A673 (cell line): ENCODE results near the gene SLC2A9. TPM values are rescaled to one million over a fixed set of nuclear protein-coding genes. Genes with fewer than 3 reads are reported as not detected.

Experiments
- BruUV-seq: library from RNA; stranded (reverse); fragments of 400-500 nt; replicated peaks from 2 replicates; lab custom pipeline; 2021; lab: Mats Ljungman, UMichigan
- CTCF ChIA-PET: fragments of 300-600 bp; sonication (Branson Sonifier 250); formaldehyde crosslinking; loops from one replicate; lab custom pipeline; 2022; ENCODE audit warnings: antibody characterized with exemption; lab: Charles Lee
- POLR2A ChIA-PET: fragments of 300-600 bp; sonication (Branson Sonifier 250); formaldehyde crosslinking; loops from one replicate; lab custom pipeline; 2022; ENCODE audit warnings: antibody characterized with exemption; ENCODE audit not compliant: low non-redundant PET; lab: Charles Lee
- DNase-seq: peaks from one replicate; pipeline ENCODE4 v3.0.0-alpha.2; 2015; ENCODE audit warnings: low spot score
- H3K27ac ChIP-seq: fragments of 200-600 bp; sonication (generic); 2 replicates; pipeline ENCODE4 v1.5.1; 2016; ENCODE audit warnings: mixed run types, low read depth, mild to moderate bottlenecking, mixed read lengths, antibody characterized with exemption, low read length; ENCODE audit not compliant: poor library complexity, severe bottlenecking
- H3K27me3 ChIP-seq: fragments of 200-600 bp; sonication (generic); replicated peaks from 2 replicates; pipeline ENCODE4 v1.6.1; 2017; ENCODE audit warnings: mixed run types, low read depth, mild to moderate bottlenecking, mixed read lengths, antibody characterized with exemption, low read length; ENCODE audit not compliant: insufficient read depth, poor library complexity
- H3K36me3 ChIP-seq: fragments of 200-600 bp; sonication (generic); 2 replicates; pipeline ENCODE4 v1.6.1; 2016; ENCODE audit warnings: mixed run types, mild to moderate bottlenecking, mixed read lengths, antibody characterized with exemption, low read length; ENCODE audit not compliant: insufficient read depth, poor library complexity, severe bottlenecking
- H3K4me1 ChIP-seq: fragments of 200-600 bp; sonication (generic); 2 replicates; pipeline ENCODE4 v1.6.1; 2017; ENCODE audit warnings: mixed run types, mild to moderate bottlenecking, mixed read lengths, antibody characterized with exemption, low read length; ENCODE audit not compliant: insufficient read depth, poor library complexity, severe bottlenecking
- H3K4me3 ChIP-seq: fragments of 200-600 bp; sonication (generic); 2 replicates; pipeline ENCODE4 v1.5.1; 2016; ENCODE audit warnings: low read depth, mixed run types, mild to moderate bottlenecking, mixed read lengths, low read length; ENCODE audit not compliant: poor library complexity, severe bottlenecking
- H3K9me3 ChIP-seq: fragments of 200-600 bp; sonication (generic); 2 replicates; pipeline ENCODE4 v1.6.1; 2016; ENCODE audit warnings: mixed run types, low read depth, mild to moderate bottlenecking, mixed read lengths, antibody characterized with exemption, low read length; ENCODE audit not compliant: poor library complexity, severe bottlenecking
- CTCF ChIP-seq: fragments of 300-800, 200-600 bp; sonication (generic); conservative IDR thresholded peaks from 2 replicates; pipeline ENCODE4 v1.5.1; 2017; ENCODE audit warnings: low read depth, mild to moderate bottlenecking, antibody characterized with exemption, low read length, moderate library complexity, mixed read lengths
- EZH2 ChIP-seq: fragments of 200-600 bp; sonication (generic); IDR thresholded peaks from 2 replicates; pipeline ENCODE4 v1.6.1; 2017; ENCODE audit warnings: borderline replicate concordance, low read depth, mild to moderate bottlenecking, mixed read lengths, antibody characterized with exemption, low read length; ENCODE audit not compliant: poor library complexity, severe bottlenecking
- intact Hi-C: fragments of 100-400 bp; cut with micrococcal nuclease; formaldehyde crosslinking; loops from one replicate; pipeline ENCODE4 v1.10.0; 2022; ENCODE audit not compliant: unreplicated experiment
- total RNA-seq: library from RNA; stranded (reverse); gene quantifications from 2 replicates; pipeline ENCODE4 v1.2.3, GENCODE V29; 2021

The SLC2A9 gene
- total RNA-seq, 1 experiment from 2014 or later, result not detected

GRCh38 chr4:9926586-9926985 lies 94.7 kb downstream of the SLC2A9 start:
- Histone ChIP-seq H3K9me3 (no peaks in the 10 kb centered on the region), H3K4me1 (no peaks in the 10 kb centered on the region), H3K27ac (no peak overlapping the region), H3K27me3 (peaks cover 33% of the 10 kb centered on the region), H3K36me3 (no peaks in the 10 kb centered on the region), H3K4me3 (no peak overlapping the region)
- POLR2A ChIA-PET, result no interaction called here
- no TSS peak for BruUV-seq
- no peak for DNase-seq
- CTCF ChIA-PET, result no interaction called here
- intact Hi-C loops, result no loop called here
- TF ChIP-seq EZH2 (no peak), CTCF (no peak)

GRCh38 chr4:9925750-9926439 lies 95.4 kb downstream of the SLC2A9 start:
- no peak for TF ChIP-seq EZH2
- no peak for TF ChIP-seq CTCF
- H3K4me1 ChIP-seq, result no peaks in the 10 kb centered on the region
- H3K27ac ChIP-seq, result no peak overlapping the region
- no peak for DNase-seq
- H3K4me3 ChIP-seq, result no peak overlapping the region
- no peaks in the 10 kb centered on the region for H3K9me3 ChIP-seq
- H3K36me3 ChIP-seq, result no peaks in the 10 kb centered on the region
- ChIA-PET CTCF (no interaction called here), POLR2A (no interaction called here)
- intact Hi-C loops, result no loop called here
- BruUV-seq, result no TSS peak
- H3K27me3 ChIP-seq, result peaks cover 33% of the 10 kb centered on the region

GRCh38 chr4:9924750-9925149 lies 96.5 kb downstream of the SLC2A9 start:
- intact Hi-C loops, result no loop called here
- Histone ChIP-seq H3K27ac (no peak overlapping the region), H3K27me3 (peaks cover 21% of the 10 kb centered on the region), H3K9me3 (no peaks in the 10 kb centered on the region), H3K4me3 (no peak overlapping the region), H3K4me1 (no peaks in the 10 kb centered on the region), H3K36me3 (no peaks in the 10 kb centered on the region)
- TF ChIP-seq EZH2 (no peak), CTCF (no peak)
- POLR2A ChIA-PET, result no interaction called here
- CTCF ChIA-PET, result no interaction called here
- BruUV-seq, result no TSS peak
- DNase-seq, result no peak
